Skeletal muscle satellite cell (primary cell): ENCODE data around the gene DUXA. TPM values are rescaled to one million over a fixed set of nuclear protein-coding genes. Genes with fewer than 3 reads are reported as not detected.

Source experiments
- H3K27me3 ChIP-seq: 2 replicates; pipeline ENCODE4 v1.7.0; 2013; ENCODE audit warnings: low read length; ENCODE audit not compliant: control insufficient read depth, insufficient read depth
- H3K36me3 ChIP-seq: 2 replicates; pipeline ENCODE4 v1.7.0; 2013; ENCODE audit warnings: mild to moderate bottlenecking, control low read depth, low read length; ENCODE audit not compliant: insufficient read depth
- H3K4me1 ChIP-seq: 2 replicates; pipeline ENCODE4 v1.7.0; 2013; ENCODE audit warnings: low read length; ENCODE audit not compliant: control insufficient read depth, insufficient read depth
- H3K4me2 ChIP-seq: 2 replicates; pipeline ENCODE4 v1.7.0; 2013; ENCODE audit warnings: mild to moderate bottlenecking, low read length
- H3K4me3 ChIP-seq: 2 replicates; pipeline ENCODE4 v1.7.0; 2013; ENCODE audit warnings: low read length
- H3K9ac ChIP-seq: 2 replicates; pipeline ENCODE4 v1.7.0; 2013; ENCODE audit warnings: mild to moderate bottlenecking, low read depth, low read length, moderate library complexity
- H3K9me3 ChIP-seq: replicated peaks from 2 replicates; pipeline ENCODE4 v1.7.0; 2013; ENCODE audit warnings: mild to moderate bottlenecking, control low read depth, low read length
- small RNA-seq: library from RNA; depleted of rRNA; stranded (forward); fragments of <200 nt; gene quantifications from one replicate; pipeline ENCODE3, GENCODE V24; 2012

Gene DUXA

GRCh38 chr19:57105976-57106721 is 61.1 kb downstream of the DUXA start:
- H3K4me2 ChIP-seq: no peak overlapping the region
- no peaks in the 10 kb centered on the region for H3K4me1 ChIP-seq
- H3K27me3 ChIP-seq: no peaks in the 10 kb centered on the region
- no peak overlapping the region for H3K9ac ChIP-seq
- no peaks in the 10 kb centered on the region for H3K36me3 ChIP-seq
- peaks cover 3% of the 10 kb centered on the region for H3K9me3 ChIP-seq
- H3K4me3 ChIP-seq: no peak overlapping the region

Small RNA genes lying within 50 kb of the gene (small RNA-seq; reads per million reads assigned to genes)
- not detected for gene AC025588.3
